Islet precursor cell (in vitro differentiated cells): Measurements from ENCODE around the gene CDHR1.

ENCODE experiments used
- DNase-seq: peaks from one replicate; pipeline ENCODE4 v3.0.0-alpha.2; 2018

The CDHR1 gene

GRCh38 chr10:84267503-84268126, 73.3 kb downstream of the CDHR1 start:
- DNase-seq, result peak; percentile 73

GRCh38 chr10:84269162-84269561, 74.8 kb downstream of the CDHR1 start:
- DNase-seq, result no peak
